HG02623 (cell line): ENCODE data around the gene MAFB.

Experiments
- ATAC-seq: cut with Tn5 transposase; IDR thresholded peaks from one replicate; pipeline ENCODE4 v1.9.1; 2021; ENCODE audit warnings: moderate library complexity; ENCODE audit not compliant: unreplicated experiment

The MAFB gene

GRCh38 chr20:40635971-40636370 is 53.1 kb downstream of the MAFB start:
- ATAC-seq: no peak
